GM12874 (cell line): ENCODE results near the gene HSPB3.

Source experiments
- TF ChIP-seq, protein P1 (sequence below): IDR thresholded peaks from 2 replicates; pipeline ENCODE4 v1.5.1; 2011; ENCODE audit warnings: low read depth, mild to moderate bottlenecking, control low read depth, low read length, moderate library complexity; ENCODE audit not compliant: insufficient read depth

The HSPB3 gene, protein sequence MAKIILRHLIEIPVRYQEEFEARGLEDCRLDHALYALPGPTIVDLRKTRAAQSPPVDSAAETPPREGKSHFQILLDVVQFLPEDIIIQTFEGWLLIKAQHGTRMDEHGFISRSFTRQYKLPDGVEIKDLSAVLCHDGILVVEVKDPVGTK

DNA sequence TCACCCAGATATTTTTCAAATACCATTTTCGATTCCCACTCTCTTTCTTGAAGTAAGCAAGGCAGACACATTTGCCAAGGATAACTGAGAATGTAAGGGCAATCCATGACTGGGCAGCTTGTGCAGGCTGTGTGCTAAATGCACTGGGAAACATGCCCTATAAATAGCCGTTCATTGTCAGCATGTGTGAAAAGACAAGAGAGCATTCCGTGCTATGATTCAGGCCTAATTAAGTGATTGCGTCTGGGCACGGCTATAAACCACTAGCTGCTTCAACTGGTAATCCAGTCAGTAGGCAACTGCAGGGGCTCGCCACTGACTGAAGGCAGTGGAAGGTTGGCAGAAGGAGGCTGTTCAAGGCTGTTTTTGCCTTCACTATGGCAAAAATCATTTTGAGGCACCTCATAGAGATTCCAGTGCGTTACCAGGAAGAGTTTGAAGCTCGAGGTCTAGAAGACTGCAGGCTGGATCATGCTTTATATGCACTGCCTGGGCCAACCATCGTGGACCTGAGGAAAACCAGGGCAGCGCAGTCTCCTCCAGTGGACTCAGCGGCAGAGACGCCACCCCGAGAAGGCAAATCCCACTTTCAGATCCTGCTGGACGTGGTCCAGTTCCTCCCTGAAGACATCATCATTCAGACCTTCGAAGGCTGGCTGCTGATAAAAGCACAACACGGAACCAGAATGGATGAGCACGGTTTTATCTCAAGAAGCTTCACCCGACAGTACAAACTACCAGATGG, at the start of gene HSPB3:
Gene HSPB3 (plus strand): TSS at position 287 of the 745 bp plus-strand sequence. CDS start 91 bp downstream, at position 378.
- TF ChIP-seq, protein P1, sequence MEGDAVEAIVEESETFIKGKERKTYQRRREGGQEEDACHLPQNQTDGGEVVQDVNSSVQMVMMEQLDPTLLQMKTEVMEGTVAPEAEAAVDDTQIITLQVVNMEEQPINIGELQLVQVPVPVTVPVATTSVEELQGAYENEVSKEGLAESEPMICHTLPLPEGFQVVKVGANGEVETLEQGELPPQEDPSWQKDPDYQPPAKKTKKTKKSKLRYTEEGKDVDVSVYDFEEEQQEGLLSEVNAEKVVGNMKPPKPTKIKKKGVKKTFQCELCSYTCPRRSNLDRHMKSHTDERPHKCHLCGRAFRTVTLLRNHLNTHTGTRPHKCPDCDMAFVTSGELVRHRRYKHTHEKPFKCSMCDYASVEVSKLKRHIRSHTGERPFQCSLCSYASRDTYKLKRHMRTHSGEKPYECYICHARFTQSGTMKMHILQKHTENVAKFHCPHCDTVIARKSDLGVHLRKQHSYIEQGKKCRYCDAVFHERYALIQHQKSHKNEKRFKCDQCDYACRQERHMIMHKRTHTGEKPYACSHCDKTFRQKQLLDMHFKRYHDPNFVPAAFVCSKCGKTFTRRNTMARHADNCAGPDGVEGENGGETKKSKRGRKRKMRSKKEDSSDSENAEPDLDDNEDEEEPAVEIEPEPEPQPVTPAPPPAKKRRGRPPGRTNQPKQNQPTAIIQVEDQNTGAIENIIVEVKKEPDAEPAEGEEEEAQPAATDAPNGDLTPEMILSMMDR, result no peak

DNA sequence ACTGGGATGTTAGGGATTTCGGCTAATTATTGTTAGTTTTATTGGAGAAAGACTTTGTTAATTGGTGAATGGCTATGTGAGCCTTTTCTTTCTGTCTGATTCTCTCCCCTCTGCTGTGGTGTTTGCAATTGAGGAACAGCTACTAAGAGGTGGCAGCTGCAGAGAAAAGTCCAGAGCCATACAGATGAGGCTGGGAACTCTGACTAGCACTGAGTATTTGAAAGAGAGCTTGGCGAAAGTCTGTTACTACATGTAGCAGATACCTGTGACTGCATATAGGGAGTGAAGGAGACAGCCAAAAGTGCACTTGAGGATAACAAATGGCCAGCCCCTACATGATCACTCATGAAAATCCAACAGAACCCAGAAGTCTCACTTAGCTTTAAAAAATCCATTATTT, 44.3 kb upstream of the HSPB3 start:
- TF ChIP-seq, protein P1, result no peak

DNA sequence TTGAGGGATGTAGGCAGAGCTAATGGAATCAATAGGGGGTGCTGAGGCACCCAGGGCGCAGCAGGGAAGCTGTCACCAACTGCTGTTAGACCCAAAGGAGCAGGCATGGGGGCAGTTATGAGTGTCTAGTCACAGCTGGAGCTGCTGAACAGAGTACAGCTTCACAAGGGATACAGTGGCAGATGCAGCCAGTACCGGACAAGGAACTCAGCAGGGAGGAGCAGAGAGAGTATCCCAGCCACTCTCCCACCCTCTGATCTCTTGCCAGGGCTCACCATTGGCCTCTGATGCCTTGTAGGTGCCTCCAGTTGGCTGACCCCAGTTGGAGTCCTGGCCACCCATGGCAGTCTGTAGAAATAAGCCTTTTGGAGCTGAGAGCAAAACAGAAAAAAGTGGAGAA, 42.6 kb upstream of the HSPB3 start:
- TF ChIP-seq, protein P1, result no peak

DNA sequence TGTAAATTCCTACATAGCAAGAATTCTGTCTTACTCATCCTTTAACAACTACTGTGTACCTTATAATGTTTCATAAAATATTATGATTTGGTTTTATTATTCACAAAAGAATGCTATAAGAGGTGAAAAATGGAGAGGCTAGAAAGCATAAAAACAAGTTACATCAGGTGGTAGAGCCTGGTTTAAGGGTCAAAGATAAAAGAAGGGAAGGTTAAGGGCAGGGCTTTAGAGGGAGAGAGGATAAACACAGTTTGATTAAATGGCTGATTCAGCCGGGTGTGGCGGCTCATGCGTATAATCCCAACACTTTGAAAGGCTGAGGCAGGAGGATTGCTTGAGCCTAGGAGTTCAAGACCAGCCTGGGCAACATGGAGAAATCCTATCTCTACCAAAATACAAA, 40.4 kb upstream of the HSPB3 start:
- TF ChIP-seq, protein P1, result no peak

DNA sequence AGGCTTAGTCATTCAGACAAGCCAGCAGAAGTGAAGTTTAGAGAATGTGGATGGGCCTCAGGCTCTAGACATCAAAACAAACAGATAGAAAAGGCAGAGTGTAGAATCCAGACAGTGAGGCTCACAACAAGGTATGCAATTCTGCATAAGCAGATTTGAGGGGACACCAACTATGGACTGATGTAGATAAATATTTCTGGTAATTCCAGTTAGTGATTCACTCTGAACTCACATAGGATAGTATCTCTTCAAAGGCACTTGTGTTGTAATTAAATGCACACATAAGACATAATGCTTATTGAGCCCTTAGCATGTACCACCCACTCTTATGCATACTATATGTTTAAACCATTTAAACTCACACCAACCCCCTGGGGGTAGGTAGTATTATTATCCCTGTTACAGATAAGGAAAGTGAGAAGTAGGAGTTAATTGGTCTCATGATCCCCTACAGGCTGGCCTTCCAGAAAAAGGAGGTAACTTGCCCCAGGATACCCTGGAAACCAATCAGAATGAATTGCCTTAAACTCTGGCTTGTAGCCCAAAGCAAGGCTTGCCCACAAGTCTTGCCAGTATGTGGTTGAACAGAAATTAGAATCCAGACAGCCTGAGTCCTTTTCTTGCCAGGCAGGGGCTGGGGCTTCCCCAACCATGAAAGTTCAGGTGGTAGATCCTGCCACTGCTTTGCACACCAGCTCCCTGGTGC, 39.5 kb upstream of the HSPB3 start:
- TF ChIP-seq, protein P1, result no peak

DNA sequence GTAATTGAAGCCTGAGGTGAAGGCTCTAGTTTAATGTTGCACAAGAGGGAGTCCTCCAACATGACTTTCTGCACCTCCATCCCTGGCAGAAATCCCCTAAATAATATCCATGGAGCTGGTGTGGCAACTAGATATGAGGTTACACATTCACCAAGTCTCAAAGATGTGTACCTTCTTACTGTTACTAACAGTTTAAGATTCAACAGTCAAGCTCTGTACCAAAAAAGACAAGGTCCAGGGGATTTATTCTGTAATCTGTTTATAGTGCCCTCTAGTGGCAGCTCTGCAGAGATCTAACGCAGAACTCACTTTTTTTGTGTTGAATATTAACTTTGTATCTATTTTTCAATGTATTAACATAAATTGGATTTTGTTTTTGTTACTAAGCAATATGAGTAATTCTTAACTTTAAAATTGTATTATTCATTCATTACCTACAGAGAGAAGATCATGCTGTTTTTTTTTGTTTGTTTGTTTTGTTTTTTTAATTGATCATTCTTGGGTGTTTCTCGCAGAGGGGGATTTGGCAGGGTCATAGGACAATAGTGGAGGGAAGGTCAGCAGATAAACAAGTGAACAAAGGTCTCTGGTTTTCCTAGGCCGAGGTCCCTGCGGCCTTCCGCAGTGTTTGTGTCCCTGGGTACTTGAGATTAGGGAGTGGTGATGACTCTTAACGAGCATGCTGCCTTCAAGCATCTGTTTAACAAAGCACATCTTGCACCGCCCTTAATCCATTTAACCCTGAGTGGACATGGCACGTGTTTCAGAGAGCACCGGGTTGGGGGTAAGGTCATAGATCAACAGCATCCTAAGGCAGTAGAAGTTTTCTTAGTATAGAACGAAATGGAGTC, 35.7 kb upstream of the HSPB3 start:
- TF ChIP-seq, protein P1, result peak; percentile 46; the same call in 1 of the 2 replicates
